Measurements from ENCODE around the gene NUDT1. TPM values are rescaled to one million over a fixed set of nuclear protein-coding genes. Genes with fewer than 3 reads are reported as not detected.

Gene NUDT1
- total RNA-seq, 2 donors from 2014 or later, result 12.2 to 14.2 TPM

- no peak overlapping the region for H3K4me3 ChIP-seq
- no peaks in the 10 kb centered on the region for H3K9me3 ChIP-seq
- peaks cover 38% of the 10 kb centered on the region for H3K36me3 ChIP-seq
- TF ChIP-seq CTCF (IDR thresholded peaks at IDR 0.05), result no peak
- DNase-seq (ENCODE audit: low spot score), result no peak
- H3K27ac ChIP-seq, result no peak overlapping the region
- H3K27me3 ChIP-seq, result no peaks in the 10 kb centered on the region
- peaks cover 0 to 6% of the 10 kb centered on the region in 2 donors for H3K4me1 ChIP-seq
These were observed 16.2 kb upstream of the NUDT1 start for GRCh38 chr7:2225830-2226229.

GRCh38 chr7:2227699-2228098 lies 14.3 kb upstream of the NUDT1 start:
- no peak overlapping the region for H3K27ac ChIP-seq
- DNase-seq (ENCODE audit: low spot score), result no peak
- TF ChIP-seq CTCF (IDR thresholded peaks at IDR 0.05), result no peak
- no peak overlapping the region for H3K4me3 ChIP-seq
- peaks cover 23% of the 10 kb centered on the region for H3K36me3 ChIP-seq
- peaks cover 0 to 21% of the 10 kb centered on the region in 2 donors for H3K4me1 ChIP-seq
- no peaks in the 10 kb centered on the region for H3K9me3 ChIP-seq
- H3K27me3 ChIP-seq, result no peaks in the 10 kb centered on the region

GRCh38 chr7:2228921-2229320 lies 13.1 kb upstream of the NUDT1 start:
- DNase-seq (ENCODE audit: low spot score), result no peak
- Histone ChIP-seq H3K4me3 (no peak overlapping the region), H3K27me3 (no peaks in the 10 kb centered on the region), H3K36me3 (peaks cover 14% of the 10 kb centered on the region), H3K4me1 (peaks cover 0 to 25% of the 10 kb centered on the region in 2 donors), H3K27ac (no peak overlapping the region), H3K9me3 (no peaks in the 10 kb centered on the region)
- no peak for TF ChIP-seq CTCF (IDR thresholded peaks at IDR 0.05)

- no peaks in the 10 kb centered on the region for H3K9me3 ChIP-seq
- peaks cover 0 to 25% of the 10 kb centered on the region in 2 donors for H3K4me1 ChIP-seq
- no peak overlapping the region for H3K27ac ChIP-seq
- TF ChIP-seq CTCF (IDR thresholded peaks at IDR 0.05), result no peak
- no peaks in the 10 kb centered on the region for H3K27me3 ChIP-seq
- H3K36me3 ChIP-seq, result peaks cover 14% of the 10 kb centered on the region
- no peak for DNase-seq (ENCODE audit: low spot score)
- no peak overlapping the region for H3K4me3 ChIP-seq
These were observed 12.6 kb upstream of the NUDT1 start for GRCh38 chr7:2229467-2229866.

GRCh38 chr7:2230226-2230625 lies 11.8 kb upstream of the NUDT1 start:
- no peaks in the 10 kb centered on the region for H3K27me3 ChIP-seq
- no peak overlapping the region for H3K4me3 ChIP-seq
- H3K36me3 ChIP-seq, result peaks cover 15% of the 10 kb centered on the region
- no peak for TF ChIP-seq CTCF (IDR thresholded peaks at IDR 0.05)
- no peak for DNase-seq (ENCODE audit: low spot score)
- no peaks in the 10 kb centered on the region for H3K9me3 ChIP-seq
- peaks cover 0 to 25% of the 10 kb centered on the region in 2 donors for H3K4me1 ChIP-seq
- H3K27ac ChIP-seq, result no peak overlapping the region

- no peak overlapping the region for H3K4me3 ChIP-seq
- H3K27me3 ChIP-seq, result no peaks in the 10 kb centered on the region
- H3K4me1 ChIP-seq, result peaks cover 0 to 25% of the 10 kb centered on the region in 2 donors
- no peak overlapping the region for H3K27ac ChIP-seq
- peaks cover 14% of the 10 kb centered on the region for H3K36me3 ChIP-seq
- no peaks in the 10 kb centered on the region for H3K9me3 ChIP-seq
- DNase-seq (ENCODE audit: low spot score), result no peak
- TF ChIP-seq CTCF (IDR thresholded peaks at IDR 0.05), result no peak
These were observed 11.1 kb upstream of the NUDT1 start for GRCh38 chr7:2230882-2231281.

Data from right atrium auricular region (tissue), 2 donors.